NT2/D1 (cell line): Measurements from ENCODE around the gene TXNDC2.

Experiments
- SUZ12 ChIP-seq: IDR thresholded peaks from 2 replicates; pipeline ENCODE4 v1.6.1; 2011; ENCODE audit not compliant: insufficient read length, insufficient read depth; ENCODE audit errors: extremely low read depth
- YY1 ChIP-seq: IDR thresholded peaks from 2 replicates; pipeline ENCODE4 v1.6.1; 2011; ENCODE audit not compliant: insufficient read length, insufficient read depth

DNA sequence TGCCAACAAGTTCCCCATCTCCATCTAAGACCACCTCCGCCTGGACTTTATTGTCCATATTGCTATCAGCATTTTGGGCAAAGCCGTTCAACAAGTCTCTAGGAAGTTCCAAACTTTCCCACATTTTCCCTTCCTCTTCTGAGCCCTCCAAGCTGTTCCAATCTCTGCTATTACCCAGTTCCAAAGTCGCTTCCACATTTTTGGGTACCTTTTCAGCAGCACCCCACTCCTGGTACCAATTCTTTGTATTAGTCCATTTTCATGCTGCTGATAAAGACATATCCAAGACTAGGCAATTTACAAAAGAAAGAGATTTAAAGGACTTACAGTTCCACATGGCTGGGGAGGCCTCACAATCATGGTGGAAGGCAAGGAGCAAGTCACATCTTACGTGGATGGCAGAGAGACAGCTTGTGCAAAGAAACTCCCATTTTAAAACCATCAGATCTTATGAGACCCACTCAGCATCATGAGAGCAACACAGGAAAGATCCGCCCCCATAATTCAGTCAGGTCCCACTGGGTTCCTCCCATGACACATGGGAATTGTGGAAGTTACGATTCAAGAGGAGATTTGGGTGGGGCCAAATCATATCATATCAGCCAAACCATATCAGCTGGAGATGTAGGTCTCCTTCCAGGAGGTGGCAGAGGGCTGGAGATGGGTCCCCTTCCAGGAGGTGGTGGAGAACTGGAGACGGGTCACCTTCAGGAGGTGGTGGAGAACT, 19.8 kb upstream of the TXNDC2 start:
- TF ChIP-seq YY1 = no peak
- no peak for TF ChIP-seq SUZ12
